Epidermal melanocyte (primary cell): ENCODE results near the gene PLCH1.

Experiments used
- DNase-seq: peaks from one replicate; pipeline ENCODE4 v3.0.0; 2011; ENCODE audit warnings: low spot score; ENCODE audit not compliant: insufficient read length

The PLCH1 gene

GRCh38 chr3:155744626-155745324, at the start of gene PLCH1:
TSS of gene PLCH1 (minus strand) at chr3:155745071. CDS start at chr3:155704224, 40,847 bp downstream.
- peak; percentile 50 for DNase-seq

GRCh38 chr3:155792532-155792931, 47.7 kb upstream of the PLCH1 start:
- DNase-seq: no peak

GRCh38 chr3:155791190-155791589, 46.3 kb upstream of the PLCH1 start:
- DNase-seq: no peak

GRCh38 chr3:155790272-155790925, 45.5 kb upstream of the PLCH1 start:
- no peak for DNase-seq

GRCh38 chr3:155785662-155786295, 40.9 kb upstream of the PLCH1 start:
- DNase-seq: no peak

GRCh38 chr3:155782390-155782953, 37.6 kb upstream of the PLCH1 start:
- DNase-seq: no peak

GRCh38 chr3:155780291-155780690, 35.4 kb upstream of the PLCH1 start:
- DNase-seq: no peak

GRCh38 chr3:155778462-155778861, 33.6 kb upstream of the PLCH1 start:
- DNase-seq: peak; percentile 22

- DNase-seq: no peak
Measured at GRCh38 chr3:155772801-155773200, 27.9 kb upstream of the PLCH1 start.

GRCh38 chr3:155771126-155771525, 26.3 kb upstream of the PLCH1 start:
- DNase-seq: no peak

- no peak for DNase-seq
Measured at GRCh38 chr3:155766206-155766605, 21.3 kb upstream of the PLCH1 start.

DNA sequence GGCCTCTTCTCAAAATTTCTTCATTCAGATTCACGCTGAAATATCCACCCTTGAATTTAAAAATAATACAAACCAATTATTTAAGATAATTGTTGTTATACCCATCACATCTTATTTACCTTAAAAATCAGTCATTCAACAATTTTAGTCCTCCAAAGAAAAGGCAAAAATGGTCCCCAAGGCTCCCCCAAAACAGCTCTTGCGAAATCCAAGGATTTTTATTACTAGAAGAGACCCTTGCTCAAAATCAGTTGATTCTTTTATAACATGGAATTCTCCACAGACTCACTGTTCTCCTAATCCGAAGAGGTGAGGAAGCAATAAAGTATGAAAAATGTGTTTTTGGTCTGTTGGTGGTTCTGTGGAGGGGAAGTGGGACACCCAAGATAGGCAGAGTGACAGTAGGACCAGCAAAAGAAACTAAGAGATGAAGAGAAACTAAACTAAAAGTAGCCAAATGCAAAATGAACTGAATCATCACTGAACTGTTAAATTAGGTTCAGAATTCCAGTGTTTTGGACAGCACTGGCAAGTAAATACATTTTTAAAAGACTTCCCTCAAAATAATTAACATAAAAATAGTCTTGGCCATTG, 19.1 kb upstream of the PLCH1 start:
- no peak for DNase-seq

- no peak for DNase-seq
Measured at GRCh38 chr3:155760653-155761052, 15.8 kb upstream of the PLCH1 start.

DNA sequence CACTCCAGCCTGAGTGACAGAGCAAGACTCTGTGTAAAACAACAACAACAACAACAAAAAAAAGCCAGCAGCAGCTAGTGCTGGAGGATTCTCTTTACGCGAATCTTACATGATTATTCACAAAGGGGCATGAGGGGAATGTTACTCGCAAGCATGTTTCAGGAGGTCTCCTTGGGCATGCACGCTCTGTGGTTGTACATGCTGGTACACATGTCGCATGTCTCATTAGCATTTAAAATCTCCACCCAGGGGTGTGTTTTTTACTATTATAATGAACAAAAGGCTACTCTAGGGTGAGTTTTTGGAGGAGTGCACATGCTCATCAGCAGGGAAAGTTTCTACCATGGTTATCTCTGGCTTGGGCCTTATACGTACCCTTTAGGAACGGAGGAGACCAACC, 12.7 kb upstream of the PLCH1 start:
- DNase-seq: no peak

DNA sequence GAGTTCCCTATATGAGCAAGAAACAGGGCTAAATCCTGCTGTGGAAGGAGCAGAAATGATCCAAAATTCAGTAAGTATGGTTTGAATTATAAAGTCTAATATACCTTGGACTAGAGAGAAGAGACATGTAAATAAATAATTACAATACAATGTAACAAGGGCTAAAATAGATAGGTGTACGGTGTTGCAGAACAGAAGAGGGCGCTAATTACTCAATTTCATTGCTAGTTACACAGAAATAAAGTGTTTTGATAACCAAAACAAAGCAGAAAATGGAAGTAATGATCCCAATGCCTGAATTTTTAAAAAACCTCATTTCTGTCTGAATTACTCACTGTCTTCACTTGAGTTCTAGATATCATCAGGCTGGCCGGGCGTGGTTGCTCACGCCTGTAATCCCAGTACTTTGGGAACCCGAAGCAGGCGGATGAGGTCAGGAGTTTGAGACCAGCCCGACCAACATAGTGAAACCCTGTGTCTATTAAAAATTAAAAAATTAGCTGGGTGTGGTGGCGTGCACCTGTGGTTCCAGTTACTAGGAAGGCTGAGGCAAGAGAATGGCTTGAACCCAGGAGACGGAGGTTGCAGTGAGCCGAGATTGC, 8.3 kb upstream of the PLCH1 start:
- no peak for DNase-seq

- DNase-seq: no peak
Measured at GRCh38 chr3:155748611-155749365, 3.9 kb upstream of the PLCH1 start.

DNA sequence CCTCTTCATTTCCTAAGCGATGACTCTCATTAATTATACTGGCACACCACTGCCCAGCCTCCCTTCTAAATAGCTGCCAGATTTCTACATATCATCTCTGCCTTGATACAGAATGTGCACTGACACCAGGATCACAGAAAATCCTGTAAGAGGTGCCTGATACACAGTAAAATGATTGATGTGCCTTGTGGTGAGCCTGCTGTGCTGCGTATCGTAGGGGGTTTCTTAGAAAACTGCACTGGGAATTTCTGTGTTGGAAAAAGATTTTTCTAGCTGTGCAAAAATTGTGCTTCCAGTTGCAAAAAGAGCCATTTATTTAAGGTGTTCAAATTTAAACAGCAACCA, 3.0 kb upstream of the PLCH1 start:
- DNase-seq: no peak

DNA sequence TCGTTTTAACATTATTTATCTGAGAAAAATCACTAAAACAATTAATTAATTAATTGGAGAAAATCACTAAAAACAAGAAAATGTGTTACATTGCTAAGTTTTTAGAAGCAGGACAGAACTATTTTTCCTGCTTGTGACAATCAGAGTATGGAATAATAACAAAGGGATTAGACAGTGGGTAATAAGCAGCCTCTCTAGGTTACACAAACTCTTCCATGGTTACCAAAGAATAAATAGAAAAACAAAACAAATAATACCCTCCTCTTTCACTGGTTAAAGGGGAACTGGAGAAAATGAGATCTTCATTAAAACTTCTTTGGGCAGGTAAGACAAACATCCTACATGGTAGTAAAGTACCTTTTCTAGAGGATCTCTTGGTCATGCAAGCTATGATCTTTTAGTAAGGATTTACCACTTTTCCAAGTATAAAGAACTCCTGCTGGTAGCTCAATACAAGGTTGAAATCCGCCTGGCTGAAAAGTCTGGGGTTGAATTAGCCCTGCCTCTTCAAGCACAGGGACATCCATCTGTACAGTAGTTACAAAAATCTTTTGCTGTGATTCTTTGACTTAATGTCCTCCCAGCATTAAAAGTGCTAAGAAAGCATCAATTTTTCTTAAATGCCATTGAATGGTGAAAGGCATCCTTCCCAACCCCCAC, 2.5 kb upstream of the PLCH1 start:
- DNase-seq: no peak

- DNase-seq: no peak
Measured at GRCh38 chr3:155746703-155747102, 1.8 kb upstream of the PLCH1 start.

DNA sequence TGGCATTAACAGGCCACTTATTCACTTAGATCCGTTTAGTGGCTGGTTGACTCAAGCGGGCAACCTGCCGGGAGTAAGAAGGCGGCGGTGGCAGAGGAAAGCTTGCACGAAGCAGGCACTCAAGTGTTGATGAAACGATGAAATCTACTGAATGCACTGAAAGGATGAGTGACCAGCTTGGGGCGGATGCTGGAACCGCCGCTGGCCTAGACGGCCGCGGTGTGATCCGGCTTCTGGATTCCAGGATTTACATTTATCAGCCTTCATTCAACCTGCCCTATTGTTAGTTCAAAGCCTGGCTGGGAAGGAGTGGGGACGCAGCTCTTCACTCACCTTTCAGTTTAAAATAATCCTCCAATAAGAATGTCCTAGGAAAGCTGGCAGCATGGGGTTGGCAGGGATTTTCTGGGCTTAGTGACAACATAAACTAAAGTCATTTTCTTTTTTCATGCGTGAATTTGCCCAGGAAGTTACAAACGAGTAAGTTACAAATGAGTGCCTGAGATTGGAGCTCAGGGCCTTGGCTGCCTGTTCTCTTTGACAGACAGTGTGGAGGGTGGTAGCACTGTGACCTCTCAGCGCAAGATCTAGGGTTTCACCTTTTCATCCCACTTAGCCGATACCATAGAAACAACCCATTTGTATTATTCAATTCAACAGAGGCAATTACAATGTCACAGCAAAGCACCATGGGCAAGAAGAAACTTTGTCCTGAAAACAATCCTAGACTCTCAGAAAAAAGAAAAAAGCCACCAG, 1.1 kb upstream of the PLCH1 start:
- DNase-seq: no peak
